A172 (cell line): ENCODE data around the gene MKNK1. TPM values are rescaled to one million over a fixed set of nuclear protein-coding genes. Genes with fewer than 3 reads are reported as not detected.

ENCODE experiments used
- DNase-seq: peaks from one replicate; pipeline ENCODE4 v3.0.0-alpha.2; 2015; ENCODE audit warnings: low spot score
- total RNA-seq: library from RNA; depleted of rRNA; stranded (reverse); fragments of >200 nt; shearing (Covaris generic); gene quantifications from 2 replicates; pipeline ENCODE4 v1.2.3, GENCODE V29; 2014

The MKNK1 gene
- total RNA-seq, 1 experiment from 2014 or later, result 32.3 TPM

DNA sequence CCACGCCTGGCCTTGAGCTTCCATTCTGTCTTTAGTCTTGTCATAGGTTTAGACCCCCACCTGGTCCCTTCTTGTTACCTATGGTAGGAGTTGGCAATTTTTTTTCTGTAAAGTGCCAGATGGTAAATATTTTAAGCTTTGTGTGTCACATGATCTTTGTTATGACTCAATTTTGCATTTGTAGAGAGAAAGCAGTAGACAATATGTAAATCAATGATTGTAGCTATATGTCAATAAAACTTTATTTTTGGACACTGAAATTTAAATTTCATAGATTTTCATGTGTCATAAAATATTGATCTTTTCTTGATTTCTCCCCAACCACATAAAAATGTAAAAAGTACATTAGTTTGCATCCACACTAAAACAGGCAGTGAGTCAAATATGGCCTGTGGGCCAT is 8.0 kb downstream of the MKNK1 start:
- DNase-seq, result no peak

DNA sequence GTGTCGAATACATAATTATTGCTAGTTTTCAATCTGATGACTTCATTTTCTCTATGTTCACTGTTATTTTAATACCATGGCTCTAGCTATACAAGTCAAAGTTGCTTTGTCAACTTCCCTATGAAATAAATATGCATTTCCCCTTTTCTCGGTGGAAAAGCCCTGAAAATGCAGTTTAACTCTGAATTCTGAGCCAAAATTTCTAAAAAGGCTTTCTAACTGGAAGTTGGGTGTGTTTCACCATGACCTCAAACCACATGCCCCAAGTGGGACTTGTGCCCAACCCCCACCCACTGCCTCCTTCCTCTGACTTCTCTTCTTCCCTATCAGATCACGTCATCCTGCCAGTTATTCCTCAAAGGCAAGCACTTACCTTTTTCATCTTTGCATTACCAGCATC is 8.9 kb downstream of the MKNK1 start:
- no peak for DNase-seq

DNA sequence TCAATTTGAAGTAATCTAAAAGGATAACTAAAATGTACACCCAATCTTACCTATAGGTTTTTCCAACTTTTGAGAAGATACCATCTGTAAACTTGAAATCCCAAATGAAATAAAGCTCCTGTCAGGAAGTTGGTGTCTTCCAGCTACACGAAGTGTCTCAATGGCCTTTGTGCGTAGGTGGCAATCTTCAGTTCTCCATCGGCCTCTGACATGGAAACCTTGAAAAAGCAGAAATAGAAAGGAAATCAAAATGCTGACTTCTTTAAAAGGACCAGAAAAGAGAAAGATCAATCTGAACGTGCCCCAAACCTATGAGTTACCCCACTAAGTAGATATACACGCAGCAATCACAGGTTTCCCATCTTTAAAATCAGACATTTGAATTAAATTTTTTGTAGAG is 10.0 kb downstream of the MKNK1 start:
- DNase-seq, result no peak

DNA sequence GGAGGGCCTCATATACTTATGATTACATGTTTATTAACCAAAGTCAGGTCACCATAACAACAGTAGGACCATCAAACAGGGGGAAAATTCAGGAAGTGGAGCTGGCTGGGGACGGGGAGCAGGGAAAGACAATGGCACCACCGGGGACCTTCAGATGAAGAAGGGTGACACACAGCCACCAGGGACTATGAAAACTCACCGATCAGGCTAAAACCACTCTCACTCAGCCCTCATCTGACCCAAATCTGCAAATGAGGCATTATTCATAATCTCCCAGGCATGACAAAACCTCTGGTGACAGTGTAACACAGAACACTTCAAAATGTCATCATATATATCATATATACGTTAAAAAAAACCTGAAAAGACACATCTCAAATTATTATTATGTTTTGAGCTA is 11.2 kb downstream of the MKNK1 start:
- no peak for DNase-seq

DNA sequence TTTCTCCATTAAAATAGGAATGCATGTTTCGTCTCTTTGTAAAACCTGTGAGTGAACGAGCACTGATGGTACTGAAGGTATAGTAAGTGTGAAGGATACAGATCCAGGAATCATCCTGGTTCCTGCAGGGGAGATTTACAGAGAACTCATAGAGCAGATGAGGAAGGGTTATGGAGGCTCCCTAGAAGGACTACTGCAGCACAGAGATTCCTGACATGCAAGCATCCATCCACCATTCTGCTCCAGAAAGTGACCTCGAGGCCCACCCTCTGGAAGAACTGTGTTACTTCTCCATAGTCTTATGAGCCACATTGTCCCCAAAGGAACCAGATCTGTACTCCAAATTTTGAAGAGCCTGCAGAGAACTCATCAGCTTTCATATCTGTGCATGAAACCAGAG is 14.5 kb downstream of the MKNK1 start:
- DNase-seq, result no peak

DNA sequence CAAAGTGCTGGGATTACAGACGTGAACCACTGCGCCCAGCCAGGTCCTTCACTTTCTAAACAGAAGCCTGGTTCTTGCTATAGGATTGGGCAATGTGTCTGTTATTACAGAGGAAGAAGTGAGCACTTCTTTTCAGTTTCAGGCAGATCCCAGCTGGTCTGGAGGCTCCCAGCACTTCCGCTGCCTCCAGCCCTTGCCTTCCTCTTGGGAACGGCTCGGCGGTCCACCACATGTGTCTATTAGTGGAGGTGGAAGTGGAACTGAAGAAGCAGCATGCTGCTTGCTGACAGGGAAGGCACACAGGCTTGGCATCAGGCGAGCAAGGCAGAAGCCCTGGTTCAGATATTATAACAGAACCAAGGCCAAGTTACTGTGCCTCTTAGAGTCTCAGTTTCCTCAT is 17.0 kb downstream of the MKNK1 start:
- DNase-seq, result no peak

DNA sequence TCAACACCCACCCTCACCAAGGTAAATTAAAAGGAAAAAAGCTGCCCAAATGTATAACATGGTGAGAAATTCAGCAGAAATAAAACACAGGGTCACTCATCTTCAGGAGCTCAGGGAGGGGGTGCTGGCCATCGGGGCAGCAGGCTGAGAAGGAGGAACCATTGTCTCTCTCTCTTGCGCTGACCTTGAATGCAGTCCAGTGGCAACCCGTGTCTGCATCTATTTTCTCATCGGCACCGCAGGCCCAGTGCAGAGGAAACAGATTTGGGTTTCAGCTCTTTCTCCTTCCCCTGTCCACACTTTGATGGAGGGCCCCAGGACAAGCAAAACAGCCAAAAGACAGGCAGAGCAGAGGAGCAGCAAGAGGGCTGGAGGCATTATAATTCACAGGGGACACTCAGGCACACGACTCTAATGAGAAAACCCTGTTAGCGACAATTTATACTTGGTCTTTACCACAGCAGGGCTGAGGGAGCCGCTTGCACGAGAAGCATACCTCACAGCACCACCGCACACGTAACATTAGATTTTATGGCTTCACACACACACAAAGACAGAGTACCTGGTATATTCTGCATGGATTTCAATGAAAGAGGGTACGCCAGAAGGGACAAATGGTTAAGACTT is 18.6 kb downstream of the MKNK1 start:
- no peak for DNase-seq

DNA sequence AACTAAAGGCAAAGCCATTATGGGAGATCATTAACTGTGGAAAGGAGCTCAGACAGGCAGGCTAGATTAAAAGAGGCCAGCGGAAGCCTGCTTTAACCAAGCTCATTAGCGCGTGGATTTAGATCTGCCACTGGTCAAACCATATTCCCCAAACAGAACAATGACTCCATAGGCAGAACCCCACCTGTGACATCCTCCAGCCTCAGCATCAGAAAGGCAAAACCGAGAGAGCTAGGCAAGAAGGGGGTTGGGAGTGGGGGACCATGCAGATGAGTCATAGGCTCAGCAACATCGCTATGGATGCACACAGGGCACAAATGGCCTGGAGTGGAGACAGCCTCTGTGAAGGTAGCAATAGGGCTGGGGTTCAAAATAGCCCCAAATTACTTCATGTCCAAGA is 20.6 kb downstream of the MKNK1 start:
- DNase-seq, result no peak

DNA sequence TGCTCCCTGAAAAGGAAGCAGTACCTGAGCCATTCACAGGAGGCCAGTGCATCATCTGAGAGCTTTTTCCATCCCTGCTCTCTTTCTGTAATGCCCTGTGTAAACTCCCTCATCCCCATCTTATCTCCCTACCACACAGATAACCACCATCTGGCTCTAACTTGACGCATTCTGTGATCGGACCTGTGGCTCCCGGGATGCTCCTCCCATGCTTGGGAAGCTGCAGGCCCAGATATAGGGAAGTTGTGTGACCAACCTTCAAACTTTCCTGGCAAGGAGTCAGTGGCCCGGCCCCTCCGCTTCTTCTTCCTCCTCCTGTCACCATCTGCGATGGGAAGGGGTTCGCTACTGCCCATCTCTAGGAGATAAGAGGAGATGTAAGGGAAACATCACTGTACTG is 21.1 kb downstream of the MKNK1 start:
- DNase-seq, result no peak

DNA sequence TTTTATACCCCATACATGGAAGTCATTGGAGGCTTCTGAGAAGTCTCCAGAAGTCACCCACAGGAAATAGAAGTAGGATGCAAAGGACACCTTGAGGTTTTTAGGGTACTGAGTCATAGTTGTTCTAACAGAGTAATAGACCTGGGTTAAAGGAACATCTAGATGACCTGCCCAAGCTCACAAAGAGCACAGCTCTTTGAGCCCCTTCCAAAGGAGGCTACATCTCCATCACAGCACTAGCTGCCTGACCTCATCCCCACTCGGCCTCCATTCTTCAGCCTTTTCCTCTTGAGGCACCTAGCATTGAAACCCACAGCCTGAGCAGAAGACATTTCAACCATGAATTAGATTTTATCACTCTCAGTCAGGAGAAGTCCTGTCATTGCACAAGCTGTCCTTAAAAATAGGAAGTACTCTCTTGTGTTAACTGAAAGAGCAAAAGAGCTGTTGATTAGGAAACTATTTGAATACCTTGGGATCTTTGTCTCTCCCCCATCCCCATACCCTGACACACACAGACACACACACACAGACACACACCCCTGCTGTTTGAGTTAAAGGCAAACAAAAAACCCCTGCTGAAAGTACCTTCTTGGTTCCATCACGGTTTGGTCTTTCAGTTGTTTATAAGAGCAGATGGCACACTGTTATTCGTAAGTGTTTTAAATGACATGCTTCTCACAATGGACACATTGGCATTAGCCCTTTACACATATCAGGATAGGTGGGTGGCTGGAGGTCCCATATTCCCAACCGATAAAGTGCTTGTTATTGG is 22.2 kb downstream of the MKNK1 start:
- no peak for DNase-seq

DNA sequence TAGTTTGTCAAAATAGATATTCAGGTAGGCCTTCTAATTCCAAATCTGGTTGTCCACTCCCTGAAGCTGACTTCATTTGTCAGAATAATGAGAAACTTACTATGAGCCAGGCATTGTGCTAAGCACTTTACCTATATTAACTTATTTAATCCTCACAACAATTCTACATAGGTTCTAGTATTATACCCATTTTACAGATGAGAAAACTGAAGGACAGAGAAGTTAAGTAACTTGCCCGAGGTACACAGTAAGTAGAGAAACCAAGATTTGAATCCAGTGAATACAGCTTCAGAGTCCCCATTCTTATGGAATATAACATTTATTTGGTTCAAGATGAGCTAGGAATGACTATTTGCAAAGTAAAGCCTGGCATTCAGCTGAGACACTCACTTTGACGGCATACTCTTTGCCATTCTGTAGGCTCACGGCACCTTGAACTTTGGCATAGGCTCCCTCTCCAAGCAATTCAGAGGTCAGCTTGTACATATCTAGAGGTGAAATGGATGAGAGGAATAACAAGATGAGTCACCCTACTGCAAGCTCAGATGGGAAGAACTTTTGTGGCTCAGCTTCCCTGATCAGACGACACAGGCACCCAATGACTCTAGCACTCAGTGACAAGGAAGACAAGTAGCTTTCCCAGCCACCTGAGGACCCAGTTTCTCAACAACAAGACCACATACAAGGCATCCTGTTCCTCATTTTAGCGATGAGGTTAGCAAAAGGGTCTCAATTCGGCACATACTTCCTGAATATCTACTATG is 23.7 kb downstream of the MKNK1 start:
- peak; percentile 5 for DNase-seq

DNA sequence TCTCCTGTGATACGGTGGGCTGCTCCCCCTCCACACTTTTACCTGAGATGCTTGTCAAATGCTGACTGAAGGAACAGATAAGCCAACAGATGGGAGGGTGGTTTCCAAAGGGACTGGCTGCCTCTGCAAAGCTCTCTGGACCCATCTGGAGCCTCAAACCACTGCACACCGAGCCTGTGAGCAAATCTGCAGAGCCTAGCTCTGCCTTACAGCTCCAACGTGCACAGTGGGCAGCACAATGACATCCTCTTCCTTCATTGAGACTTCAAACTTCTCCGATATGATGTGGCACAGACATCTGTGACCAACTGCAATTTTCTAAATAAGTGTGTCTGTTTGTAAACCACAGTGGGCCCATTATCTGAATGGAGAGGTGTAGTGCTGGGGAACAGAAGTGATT is 26.4 kb downstream of the MKNK1 start:
- no peak for DNase-seq

DNA sequence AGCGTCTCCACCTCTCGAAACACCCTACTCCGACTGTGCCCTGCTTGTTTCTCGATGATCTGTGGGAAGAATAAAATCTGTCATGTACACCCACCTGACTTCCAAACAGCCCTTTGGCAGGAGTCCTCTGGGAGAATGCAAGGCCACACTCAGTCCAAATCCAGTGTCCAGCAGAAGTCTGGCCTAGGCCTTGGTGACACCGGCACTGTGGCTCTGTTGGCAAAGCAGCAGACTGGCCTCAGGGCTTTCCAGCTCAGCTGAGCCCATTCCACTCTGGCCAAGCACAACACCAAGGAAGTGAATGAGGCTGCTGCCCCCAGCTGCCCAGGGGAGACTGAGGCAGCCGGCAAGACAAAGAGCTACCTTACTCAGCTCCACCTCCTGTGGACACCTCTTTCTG is 27.5 kb downstream of the MKNK1 start:
- DNase-seq, result no peak

DNA sequence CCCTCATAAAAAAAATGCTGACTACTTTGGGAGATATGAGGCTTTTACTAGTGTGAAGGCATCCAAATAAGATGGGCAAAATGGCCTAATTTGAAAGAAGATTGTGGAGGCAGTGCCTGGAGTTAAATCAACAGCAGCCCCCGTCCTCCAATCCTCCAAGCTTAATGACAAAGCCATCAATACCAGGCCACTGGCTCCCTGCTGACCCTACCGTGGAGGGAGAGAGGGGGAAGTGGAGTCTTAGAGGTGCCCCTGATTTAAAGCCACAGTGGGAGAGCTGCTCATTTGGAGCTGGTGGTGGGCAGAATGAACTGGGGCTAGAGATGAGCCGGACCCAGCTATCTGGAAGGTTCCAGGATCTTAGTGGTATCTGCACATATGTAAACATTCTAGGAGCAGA is 28.3 kb downstream of the MKNK1 start:
- no peak for DNase-seq

DNA sequence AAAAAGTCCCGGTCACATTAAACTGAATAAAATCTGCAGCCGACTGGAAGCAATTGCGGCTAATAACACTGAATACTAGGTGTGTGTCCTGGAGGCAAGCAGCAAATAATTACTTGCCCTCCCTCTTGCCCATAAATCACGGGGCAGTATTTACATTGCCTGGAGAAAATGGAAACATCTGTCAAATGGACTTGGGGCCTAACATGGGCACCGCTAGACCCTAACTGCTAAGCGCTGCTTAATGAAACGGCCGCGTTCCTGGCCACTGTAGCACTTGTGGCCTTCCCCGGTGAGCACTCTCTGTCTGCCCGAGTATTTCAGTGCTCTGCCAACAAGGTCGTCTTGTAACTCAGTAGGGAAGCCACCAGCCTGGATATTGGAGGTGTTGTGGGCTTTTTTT is 28.8 kb downstream of the MKNK1 start:
- no peak for DNase-seq

DNA sequence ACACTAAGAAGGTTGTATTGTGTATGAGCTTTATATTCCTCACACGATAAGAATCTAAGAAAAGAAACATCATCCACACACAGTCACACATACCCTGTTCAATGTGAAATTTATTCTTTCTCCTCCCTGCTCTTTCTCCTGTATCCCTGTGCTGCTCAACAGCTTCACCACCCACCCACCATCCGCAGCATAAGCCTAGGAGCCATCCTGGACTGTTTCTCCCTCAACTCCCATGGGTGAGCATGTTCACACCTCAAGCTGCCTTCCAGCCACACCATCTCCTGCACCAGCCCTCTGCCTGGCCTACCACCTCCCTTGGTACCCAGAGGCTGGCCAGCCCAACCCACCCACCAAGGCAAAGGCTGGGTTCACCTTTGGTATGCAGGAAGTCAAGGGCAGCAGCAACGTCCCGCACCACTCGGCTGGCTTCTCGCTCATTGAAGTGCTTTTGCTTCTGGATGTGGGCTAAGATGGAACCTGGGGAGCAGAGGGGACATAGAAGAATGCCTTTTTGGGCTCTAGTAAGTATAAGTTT is 32.3 kb downstream of the MKNK1 start:
- no peak for DNase-seq

DNA sequence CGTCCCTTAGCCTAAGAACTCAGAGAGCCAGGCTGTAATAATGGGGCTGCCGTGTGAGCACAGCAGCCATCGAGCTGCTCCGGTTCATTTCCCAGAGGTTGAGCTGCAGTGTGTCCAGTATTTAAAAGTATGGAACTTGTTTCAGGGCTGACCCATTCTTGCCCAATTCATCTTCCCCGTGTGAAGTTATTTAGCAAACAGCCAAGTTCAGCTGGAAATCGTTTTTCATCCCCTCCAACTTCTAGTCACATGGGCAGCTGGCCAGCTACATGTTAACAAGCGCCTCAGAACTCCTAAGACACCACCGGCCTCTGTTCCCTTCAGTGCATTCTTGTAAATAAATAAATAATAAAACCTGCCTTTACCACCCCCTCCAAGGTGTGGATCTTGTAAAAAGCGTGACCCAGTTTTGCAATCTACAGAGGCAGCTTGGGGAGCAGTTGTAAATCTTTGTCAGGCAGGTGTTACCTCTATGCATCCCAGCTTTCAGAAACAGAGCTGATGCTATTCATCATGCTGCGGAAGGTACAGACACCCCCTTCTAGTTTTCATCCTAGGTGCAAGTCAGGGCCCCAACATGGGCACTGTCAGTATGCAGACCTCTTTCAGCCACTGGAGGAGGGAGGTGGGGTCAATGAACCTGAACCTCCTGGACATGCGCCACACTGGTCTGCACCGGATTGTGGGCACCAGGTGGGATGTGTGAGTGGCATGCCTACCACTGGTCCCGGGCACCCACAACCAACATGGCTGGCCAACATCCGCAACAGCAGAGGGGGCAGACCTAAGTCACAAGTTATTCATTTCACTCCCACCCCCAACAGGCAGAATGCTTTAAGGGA is 34.0 kb downstream of the MKNK1 start:
- DNase-seq, result no peak

DNA sequence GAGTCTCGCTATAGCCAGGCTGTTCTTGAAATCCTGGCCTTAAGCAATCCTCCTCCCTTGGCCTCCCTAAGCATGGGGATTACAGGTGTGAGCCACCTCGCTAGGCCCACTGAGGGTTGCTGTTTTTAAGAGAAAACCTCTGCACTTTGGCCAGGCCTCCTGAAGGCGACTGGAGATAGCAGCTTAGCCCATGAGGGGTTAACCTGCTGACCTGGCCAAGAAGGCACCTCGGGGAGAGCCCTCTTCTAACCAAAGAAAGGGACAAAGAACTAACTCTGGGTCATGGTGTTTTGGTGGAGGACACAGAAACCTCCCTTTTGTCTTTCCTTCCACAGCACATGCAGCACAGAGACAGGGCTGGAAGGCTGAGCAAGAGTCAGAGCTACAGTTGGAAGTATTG is 35.0 kb downstream of the MKNK1 start:
- DNase-seq, result no peak

DNA sequence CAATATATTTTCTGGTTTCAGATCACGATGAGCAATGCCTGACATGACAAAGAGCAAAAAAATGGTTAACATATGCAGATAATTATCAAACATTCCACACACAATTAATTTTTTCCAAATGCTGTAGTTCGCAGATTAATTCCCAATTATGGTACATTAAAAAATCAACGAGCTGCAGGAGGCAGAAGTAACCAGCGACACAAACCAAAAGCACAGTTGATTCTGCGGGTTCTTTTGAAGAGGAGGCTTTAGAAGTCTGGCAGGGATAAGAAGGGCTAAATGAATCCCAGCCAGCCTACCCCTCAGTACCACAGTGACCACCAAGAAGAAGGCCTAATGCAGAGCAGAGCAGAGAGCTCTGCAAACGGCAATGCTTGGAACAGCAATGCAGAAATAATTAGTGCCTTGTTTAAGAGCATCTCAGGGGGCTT is 35.6 kb downstream of the MKNK1 start:
- DNase-seq, result no peak

DNA sequence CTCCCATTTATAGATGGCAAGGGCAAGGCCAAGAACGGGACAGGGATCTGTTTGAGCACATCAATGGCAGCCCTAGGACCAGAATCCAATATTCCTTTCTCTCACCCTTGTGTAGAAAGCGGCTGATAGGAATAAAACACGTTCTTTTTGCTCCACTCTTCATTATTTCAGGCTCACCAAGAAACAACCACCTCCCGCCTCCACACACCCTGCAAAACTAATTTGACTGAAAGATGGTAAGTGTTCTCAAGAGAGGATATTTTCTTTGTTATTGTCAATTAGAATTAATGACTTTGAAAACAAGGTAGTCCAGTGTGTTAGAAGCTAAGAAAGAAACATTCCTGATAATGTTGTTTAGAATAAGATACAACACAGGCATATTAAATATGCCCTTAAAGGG is 40.7 kb downstream of the MKNK1 start:
- no peak for DNase-seq

DNA sequence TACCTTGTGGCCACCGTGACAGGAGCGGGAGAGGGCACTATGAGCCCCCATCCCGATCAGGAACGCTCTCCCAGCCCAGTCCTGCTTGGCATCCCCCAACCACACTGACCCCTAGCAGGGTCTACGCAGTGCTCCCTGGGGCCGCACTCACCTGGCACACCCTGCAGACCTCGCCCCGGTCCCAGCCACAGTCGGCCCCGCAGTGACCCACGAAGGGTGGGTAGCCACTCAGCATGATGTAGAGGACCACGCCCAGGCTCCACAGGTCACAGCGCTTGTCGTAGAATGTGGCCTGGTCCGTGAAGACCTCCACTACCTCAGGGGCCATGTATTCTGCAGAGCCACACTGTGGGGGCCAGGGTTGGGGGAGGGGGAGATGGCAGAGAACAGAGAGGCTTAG is 41.6 kb downstream of the MKNK1 start:
- no peak for DNase-seq

DNA sequence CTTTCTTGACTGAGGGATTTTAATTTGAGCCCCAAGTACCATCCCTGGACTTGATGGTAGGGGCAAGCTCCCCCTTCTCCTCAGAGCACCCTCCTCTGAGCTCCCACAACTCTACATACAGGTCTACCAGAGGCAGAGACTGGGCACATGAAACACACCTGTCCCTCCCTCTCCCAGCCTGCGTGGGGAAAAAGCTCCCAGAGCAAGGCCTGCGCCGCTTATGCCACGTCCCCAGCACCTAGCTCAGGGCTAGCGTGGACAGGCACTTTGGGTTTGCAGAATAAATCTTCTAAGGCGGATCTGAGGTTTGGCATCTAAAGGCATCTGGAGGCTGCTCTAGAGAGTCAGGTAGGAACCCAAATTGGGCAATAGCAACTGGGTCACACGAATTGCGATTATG is 45.1 kb downstream of the MKNK1 start:
- no peak for DNase-seq
